Measurements from ENCODE around the gene MAMDC2.

Gene MAMDC2

DNA sequence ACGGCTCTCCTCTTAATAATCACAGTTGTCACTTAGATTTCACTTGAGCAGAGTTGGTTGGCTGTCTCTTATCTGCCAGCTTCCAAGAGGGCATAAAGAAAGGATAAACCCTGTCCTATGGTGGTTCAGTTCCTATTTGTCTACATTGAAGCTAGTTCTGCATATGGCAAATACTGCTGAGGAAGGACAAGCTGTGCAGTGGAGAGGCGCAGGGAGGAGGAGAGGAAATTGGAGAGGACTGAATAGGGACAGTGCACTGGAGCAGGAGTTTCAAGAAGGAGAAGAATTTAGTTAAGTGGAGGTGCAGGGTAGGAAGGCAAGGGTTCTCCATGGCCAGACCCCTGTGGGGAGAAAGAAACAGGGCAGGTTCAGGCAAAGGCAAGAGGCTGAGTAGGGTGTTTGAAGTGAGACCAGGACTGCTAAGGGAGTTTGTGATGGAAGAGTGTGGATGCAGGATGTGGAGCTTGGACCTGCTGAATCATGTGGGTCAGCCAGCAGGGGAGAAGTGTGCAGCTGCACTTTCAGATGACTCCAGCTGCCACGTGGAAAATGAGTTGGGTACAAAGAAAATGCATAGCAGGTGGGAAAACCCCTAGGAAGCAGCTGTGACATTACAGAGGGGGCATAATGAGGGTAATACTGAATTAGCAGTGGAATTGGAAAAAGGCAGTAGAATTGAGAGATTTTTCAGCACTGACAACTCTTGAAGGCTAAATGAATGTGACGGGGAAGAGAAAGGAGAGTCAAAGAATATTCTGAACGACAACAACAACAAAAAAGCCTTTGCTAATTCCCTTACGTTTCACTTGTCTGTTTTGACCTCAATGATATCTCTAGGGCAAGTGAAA lies 66.8 kb downstream of the MAMDC2 start:
- no peak for DNase-seq

DNA sequence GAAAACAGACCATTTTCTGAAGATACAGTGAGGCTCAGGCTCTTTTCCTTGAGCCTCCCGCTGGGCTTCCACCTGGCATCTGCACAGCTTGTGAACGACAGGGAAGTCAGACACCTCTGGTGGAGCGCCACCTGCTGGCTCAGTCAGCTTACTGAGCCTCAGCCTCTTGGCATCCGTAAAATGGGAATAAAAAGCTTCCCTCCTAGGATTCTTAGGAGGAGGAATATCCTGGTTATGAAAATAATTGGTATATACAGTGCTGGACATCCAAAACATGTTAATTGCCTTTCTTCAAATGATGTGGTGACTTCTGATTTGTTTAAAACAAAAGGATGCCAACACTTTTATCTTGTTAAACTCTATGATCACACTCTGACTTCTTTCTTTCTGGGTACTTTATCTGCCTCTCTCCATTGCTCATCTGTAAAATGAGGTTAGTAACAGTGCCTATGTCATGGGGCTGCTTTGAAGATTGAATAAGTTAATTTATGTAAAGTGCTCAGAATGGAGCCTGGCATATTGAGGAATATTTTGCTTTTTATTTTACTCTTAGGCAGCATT lies 67.5 kb downstream of the MAMDC2 start:
- peak; percentile 53 for DNase-seq

DNA sequence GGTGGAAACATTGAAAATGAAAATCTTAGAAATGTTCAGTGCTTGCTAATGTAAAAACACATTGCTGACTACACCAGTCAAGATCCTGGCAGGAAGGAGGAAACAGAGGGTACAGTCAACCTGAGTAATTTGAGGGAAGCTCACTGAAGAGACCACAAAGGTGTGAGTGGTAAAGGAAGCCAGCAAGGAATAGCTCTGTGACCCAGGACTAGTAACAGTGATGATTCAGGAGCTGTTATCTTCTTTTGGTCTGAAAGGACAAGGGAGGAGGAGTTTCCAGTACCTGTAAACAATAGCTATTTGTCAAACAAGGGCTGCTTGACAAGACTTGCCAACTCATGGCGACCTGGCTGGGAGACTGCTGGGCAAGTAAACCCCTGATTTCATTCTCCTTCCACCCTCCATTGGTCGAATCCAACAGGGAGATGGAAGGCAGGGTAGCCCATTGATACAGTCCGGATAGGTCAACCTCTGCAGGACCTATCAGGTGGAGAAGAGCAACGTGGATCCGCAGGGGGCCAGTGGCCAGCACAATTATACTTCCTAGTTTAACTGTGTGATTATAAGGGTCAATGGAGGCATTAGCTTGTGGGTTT lies 68.1 kb downstream of the MAMDC2 start:
- DNase-seq = no peak

DNA sequence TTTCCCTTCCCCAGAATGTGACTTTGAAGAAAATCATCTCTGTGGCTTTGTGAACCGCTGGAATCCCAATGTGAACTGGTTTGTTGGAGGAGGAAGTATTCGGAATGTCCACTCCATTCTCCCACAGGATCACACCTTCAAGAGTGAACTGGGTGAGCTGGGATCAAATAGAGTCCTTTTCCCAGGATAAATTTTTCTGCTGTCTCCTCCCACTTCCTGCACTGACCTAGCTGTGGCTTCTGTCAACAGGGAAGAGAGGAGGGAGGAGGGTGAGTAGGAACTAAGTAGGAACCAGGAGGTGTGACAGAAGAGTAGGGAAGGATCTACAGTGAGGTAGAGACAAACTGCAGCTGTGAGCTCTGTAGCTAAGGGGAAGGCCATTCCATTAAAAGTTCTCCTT lies 69.3 kb downstream of the MAMDC2 start:
- DNase-seq = no peak

DNA sequence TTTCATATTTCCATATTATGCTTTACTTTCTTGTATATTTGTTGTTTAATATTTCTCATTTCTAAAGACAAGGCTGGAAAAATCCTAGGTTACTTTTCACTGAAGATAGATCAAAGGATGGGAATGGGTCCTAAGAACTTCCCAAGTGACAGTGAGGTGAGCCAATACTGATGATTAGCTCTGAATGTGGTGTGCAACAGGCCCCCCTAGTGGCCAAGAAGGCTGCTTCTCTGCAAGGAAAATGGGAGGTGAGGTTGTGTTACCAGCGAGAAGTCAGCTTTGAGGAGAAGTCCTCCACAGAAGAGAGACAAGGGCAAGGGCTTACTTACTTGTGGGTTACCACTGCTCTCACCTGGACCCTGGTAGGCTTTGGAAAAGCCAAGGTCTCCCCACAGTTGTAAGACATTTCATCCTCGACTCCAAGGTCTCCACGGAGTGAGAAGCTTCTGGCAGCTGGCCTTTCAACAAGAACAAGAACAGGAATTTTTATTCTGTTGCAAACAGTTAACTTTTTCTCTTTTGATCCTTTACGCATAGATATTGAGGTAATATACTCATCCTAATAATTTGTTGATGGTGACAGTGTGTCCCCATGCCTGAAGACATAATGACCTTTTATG lies 69.9 kb downstream of the MAMDC2 start:
- DNase-seq = no peak

DNA sequence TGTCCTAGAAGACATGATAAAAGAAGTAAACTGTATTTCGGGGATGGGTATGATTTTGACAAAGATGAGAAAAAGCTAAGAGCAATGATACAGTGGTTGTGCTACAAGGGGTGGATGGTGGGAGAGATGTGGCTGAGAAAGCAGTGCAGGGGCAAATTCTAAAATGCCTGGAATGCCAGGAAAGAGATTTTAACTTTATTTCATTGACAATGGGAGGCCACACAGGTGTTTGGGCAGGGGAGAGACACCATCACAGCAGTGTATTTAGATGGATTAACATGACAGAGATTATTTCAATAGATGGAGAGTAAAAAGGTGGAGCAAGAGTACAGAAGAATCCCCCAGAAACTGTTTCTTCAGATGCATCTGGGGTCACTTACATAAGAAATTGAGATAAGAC lies 71.2 kb downstream of the MAMDC2 start:
- no peak for DNase-seq

DNA sequence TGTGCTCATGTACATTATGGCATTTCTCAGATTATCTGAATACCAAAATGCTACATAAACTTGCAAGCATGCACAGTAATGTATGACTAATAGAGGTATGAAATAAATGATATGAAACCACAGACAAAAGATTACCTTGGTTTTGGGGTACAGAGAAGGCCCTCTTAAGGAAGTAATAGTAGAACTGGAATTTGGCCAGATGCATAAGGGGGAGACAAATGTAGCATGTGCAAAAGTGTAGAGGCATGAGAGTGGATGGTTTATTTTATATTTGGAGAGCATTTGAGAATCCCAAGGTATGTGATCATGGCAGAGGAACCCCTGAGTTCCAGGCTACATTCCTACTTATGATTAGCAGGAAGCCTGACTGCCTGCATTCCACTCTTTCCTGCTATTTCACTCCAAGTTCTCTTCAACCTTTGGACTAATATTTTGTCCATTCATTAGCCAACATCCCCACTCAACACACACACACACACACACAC lies 74.2 kb downstream of the MAMDC2 start:
- DNase-seq = no peak

DNA sequence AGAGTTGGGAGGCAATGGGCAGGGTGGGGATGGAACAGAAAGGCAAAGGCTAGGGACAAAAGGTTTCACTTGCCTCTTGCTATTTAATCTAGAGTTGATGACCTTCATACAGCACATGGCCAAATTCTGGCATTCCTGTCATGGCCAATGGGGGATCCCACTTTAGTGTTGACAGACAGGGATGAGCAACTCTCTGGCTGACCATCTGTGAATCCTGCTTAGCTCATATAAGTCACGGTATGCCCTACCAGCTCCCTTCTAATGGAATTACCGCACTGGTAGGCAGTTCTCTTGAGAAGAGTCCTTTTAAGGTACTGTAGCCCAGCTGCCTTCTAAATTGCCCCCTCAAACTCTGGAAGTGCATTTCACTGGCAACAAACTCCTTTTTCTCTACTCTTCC lies 76.1 kb downstream of the MAMDC2 start:
- no peak for DNase-seq

DNA sequence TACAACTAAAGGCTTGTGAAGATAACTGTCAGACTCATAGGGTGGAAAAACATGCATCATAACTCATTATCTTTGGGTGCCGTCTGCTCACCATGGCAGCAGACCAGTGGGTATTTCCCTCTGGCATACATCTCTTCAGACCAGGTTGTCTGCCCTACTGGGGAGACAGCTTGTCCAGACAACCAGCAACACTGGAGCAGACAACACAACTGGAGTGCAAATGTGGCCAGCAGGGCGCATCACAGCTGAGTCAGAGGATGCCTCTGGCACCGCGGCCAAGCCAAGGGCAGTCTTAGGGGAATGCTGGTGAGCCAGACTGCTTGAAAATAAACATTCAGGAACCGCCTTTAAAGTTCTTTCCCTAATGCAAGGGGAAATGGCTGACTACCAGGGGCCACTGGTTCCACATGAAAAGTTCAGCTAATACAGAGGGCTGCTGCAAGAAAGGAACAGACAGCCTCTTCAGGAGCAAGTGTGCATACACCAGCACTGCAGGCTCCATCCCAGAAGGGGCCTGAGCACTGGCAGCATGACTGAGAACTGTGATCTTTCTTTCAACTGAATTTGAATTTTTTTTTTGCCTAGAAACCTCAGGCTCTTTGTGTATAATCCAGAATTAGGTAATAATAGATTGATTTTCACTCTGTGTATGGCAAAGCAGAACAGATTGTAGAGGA lies 77.3 kb downstream of the MAMDC2 start:
- no peak for DNase-seq

DNA sequence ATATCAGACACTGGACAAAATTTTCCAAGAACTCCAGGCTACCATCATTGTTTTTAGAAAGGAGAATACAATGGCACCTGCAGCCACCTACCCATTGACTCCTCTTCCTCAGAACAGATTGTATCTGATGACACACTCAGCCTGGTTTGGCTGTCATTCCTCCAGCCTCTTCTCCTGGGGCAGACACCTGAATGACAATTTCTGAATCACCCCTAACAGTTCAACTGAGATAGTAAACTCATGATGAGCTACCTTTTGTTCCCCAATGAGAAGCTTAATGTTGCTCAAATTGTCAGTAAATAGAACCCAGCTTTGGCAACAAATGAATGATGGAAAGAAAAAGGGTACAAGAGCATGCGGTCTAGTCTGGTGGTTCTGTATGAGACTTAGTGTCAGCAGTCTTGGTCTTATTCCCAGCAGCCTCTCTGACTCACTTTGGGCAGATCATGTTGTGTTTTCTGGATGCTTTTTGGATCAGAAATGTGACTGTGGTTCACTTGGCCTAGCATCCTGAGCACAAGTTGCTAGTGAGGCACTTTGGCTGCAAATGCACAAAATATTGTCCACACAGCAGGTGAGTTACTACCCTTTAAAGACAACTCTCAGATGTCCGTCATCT lies 78.3 kb downstream of the MAMDC2 start:
- DNase-seq = no peak

DNA sequence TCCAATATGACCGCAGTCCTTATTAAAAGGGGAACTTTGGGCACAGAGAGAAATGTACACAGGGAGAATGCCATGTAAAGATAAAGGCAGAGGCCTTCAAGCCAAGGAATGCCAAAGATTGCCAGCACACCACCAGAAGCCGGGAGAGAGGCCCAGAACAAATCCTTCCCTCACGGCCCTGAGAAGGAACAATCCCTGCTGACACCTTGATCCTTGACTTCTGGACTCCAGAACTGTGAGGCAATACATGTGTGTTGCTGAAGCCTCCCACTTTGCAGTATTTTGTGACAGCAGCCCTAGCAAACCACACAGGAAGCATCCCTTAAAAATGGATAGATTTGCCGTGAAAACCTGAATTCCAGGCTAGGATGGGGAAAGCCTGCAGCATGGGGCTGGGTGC lies 80.0 kb downstream of the MAMDC2 start:
- DNase-seq = no peak

DNA sequence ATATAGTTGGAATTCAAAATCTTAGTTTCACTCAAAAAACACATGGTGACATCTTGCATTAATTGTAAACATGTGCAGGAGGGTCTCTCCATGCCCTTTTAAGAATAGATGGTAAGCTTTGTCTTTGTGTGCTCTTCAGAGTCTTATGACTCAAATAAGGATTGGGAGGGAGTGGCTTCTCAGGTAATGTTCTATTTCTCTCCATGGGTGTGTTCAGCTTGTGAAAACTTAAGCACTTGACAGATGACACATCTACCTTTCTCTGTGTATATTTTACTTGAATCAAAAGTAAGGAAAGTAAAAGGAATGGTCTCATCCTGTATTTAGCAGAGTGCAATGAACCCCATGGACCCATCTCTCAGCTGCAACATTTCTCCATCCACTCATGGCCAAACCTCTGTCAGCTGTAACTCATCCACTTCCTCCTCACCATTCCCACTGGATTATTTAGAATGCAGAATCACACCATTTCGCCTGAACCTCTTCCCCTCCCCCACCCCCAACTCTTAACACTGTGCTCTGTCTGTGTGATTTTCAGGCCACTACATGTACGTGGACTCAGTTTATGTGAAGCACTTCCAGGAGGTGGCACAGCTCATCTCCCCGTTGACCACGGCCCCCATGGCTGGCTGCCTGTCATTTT lies 82.1 kb downstream of the MAMDC2 start:
- no peak for DNase-seq

DNA sequence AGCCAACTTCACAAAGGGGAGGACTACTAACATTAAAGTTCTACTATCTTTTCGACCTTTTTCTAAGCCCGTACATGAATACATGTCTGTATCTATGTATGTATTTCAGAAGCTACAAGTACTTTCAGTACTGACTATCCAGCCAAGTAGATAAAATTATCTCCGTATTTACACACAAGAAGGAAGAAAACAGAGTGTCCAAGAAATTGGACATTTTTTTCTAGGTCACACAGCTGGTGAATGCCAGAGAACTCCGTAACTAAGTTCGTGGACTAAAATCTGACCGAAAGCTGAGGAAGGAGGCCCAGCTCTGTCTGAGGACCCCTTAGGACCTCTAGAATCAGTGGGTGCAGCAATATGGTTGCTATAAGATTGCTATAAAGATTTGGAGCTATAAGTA lies 83.4 kb downstream of the MAMDC2 start:
- no peak for DNase-seq

DNA sequence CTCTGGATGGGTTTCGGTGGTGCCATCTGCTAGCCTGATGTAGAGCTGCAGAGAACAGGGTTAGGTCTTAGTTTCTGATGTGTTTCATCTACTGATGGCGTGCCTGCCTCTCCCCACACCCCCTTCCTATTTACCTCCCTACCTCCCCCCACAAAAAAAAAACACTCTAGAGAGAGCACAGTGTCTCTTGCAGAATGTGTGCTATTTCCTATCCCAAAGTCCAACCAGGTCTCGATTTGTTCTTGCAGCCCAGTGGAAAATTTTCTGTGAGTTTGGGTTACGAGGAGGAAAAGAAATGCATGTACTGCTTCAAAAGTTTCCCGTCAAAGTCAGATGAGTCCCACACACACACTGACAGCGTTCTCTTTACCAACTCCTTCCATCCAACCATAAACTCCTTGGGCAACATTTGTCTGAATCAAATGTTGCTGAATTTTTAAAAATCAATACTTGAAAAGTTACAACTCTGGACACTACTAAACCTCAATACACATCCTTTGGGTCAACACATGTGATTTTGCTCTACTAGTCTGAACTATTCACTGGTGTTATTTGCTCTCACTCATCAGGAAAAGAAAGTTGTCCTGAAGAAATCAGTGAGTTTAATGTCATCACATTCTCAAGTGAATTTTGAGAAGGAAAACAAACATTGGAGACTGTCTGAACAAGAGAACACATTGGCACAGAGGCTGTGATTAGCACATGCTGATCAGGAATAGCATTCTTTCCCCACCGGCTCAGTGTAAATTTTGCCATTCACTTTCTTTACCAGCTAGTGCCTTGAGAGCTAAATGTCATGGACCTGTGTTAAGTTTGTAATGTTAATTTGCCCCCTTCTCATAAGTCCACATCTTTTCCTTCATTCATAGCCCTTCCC lies 84.1 kb downstream of the MAMDC2 start:
- DNase-seq = no peak

DNA sequence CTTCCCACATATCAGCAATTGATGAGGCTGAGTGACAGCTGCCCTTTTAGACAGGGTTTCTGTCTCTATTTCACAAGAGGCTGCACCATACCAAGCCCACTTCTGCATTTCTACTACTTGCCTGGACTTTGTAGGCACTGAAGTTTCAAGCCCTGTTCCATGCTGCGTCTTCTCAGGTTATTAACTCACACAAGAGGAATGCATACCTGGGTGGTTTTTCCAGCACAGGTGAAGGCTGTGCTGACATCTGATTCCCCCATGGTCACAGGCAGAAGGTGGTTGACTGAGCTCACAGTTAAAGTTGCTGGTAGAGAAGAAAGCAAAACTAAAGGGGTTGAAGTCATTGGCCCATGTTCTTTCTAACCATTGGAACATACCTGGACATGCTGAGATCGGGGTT lies 86.6 kb downstream of the MAMDC2 start:
- DNase-seq = no peak

DNA sequence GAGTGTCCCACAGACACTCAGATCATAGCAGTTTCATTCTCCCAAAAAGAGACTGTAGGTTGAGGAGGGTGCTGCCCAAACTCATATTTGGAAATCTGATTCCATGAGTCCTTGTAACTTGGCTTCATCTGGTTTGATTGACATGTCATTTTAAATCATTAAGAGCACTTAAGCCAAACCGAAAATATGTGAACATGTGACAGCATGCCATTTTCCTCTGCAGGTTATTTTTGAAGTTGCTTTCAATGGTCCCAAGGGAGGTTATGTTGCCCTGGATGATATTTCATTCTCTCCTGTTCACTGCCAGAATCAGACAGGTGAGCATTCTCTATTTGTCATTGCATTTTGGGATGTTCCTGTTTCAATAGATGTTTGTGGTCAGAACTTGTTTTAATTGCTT lies 87.6 kb downstream of the MAMDC2 start:
- no peak for DNase-seq

DNA sequence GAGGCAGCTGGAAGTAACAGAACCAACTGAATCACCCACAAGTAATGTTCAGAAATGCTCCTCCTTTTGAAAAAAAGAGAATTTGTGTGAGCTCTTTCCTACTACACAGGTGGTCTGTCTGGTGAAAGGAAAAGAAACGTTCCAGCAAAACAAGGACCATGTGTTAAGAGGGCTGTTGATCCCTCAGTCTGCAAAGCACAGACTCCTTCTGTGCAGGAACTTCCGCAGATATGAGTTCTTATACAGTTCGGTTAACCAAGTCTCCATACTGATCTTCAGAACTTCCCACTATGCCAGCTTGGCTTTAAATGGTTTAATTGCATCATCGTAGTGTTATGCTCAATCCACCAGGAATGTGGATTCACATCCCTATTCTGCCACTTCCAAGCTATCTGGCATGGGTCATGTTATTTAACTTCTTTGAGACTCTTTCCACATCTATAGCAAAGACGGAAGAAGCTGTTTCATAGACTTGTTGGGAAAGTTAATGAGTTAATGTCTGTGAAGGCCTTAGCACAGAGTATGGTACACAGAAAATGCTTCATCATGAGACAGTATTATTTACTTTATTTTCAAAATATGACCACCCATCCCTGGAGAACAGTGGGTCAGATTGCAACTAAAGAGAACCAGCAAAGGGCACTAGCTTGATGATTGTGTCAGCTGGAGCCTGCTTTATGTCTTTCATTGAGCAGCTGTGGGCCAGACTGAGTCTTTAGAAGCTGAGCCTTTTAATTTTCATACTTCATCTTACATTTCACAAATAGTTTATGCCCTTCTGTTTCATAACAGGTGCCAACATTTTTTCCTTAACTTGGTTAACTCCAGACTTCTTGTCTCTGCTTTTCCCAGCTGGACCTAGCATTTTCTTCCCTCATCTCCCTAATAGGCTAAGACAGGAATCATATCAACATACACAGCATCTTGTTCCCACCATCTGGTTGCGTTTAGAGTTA lies 89.9 kb downstream of the MAMDC2 start:
- DNase-seq = no peak

DNA sequence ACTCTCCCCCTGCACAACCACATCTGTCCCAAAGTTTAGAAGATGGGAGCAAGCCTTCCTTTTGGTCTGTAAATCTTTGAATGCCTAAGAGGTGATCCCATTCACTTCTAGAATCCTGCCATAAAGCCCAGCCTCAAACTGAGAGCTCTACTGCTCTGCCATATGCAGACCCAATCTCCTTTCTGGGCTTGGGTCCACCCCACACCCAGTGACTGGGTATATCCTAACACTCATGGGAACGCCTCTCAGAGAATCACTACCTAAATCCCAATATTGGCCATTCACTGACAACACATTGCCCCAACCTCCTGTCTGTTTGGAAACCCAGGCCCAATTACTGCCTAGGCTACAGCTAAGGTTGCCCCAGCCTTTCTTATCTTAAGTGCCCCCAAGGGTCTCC lies 90.7 kb downstream of the MAMDC2 start:
- no peak for DNase-seq

DNA sequence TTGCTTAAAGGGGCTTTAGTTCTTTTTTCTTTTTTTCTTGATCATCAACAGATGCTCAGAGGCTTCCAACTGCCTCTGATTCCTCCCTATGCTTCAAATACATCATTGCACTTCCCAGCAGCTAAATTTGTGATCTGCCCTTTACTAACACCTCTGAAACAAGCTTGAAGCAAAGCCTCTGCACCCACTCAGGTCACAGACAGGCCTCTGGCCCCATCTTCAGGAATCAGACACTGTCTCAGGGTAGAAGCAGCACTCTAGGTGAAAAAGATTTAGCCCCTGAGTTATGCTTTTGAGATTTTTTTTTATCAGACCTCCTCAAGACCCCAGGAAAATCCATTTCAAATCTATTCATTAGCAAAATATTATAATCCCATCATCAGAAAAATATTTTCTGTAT lies 91.5 kb downstream of the MAMDC2 start:
- DNase-seq = no peak

DNA sequence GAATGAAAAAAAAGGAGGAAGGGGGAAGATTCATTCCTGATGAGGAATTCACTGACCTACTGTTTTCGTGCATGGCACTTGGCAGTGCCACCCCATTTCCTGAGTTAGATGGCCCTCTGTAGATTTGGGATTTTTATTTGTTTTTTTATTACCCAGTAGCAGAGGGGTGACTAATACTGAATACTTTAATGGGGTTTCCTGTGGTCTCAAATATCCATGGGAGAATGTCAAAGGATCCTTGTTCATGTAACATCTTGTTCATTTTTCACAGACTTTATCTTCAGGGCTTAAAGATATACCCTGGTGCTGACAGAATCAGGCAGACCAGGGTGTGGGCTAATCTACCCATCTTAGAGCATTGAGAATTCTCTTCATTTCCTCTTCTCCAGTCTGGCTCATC lies 93.0 kb downstream of the MAMDC2 start:
- DNase-seq = no peak
